ENCODE results near the gene GALNT2. TPM values are rescaled to one million over a fixed set of nuclear protein-coding genes. Genes with fewer than 3 reads are reported as not detected.

Gene GALNT2
- total and polyA plus RNA-seq, 2 of the 4 experiments (the other 2 are of a cell fraction) = 50.4 to 189 TPM

DNA sequence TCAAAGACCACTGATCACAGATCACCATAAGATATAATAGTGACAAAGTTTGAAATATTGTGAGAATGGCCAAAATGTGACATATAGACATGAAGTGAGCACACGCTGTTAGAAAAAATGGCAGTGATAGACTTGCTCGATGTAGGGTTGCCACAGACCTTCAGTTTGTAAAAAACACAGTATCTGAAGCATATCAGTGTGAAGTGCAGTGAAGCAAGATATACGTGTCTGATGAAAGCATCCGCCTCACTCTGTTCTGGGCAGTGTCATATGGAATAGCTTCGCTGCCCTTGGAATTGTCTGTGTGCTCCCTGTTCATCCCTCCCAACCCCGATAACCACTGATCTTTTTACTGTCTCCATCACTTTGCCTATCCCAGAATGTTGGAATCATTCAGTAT, 50.7 kb downstream of the GALNT2 start:
- DNase-seq (no peak), ATAC-seq (ENCODE audit: low read depth) (no peak)
- Histone ChIP-seq H2BK120ac (ENCODE audit: low read depth, low read length) (no peak overlapping the region), H3K27ac (ENCODE audit: insufficient read depth, low read length) (no peak overlapping the region), H3K14ac (replicated peaks; ENCODE audit: low read depth, low read length) (no peak overlapping the region), H4K20me1 (ENCODE audit: insufficient read depth, low read length) (peaks cover 48% of the 10 kb centered on the region), H3K9ac (ENCODE audit: low read depth, low read length) (no peak overlapping the region), H3K27me3 (ENCODE audit: control insufficient read depth, insufficient read depth, low read length) (no peaks in the 10 kb centered on the region), H2BK20ac (ENCODE audit: low read depth, low read length) (no peak overlapping the region), H3K79me1 (ENCODE audit: low read depth in 1 of 2, low read length in 2 of 2) (peaks cover 50 to 93% of the 10 kb centered on the region in 2 experiments), H3K18ac (ENCODE audit: low read depth, low read length) (no peak overlapping the region), H3K23ac (ENCODE audit: low read depth, low read length) (no peak overlapping the region), H3K4me2 (ENCODE audit: low read depth, low read length) (no peak overlapping the region), H3K4me3 (ENCODE audit: insufficient read depth, low read depth, low read length) (no peak overlapping the region), H3K4me1 (ENCODE audit: control insufficient read depth, insufficient read depth, low read length) (peaks cover 19% of the 10 kb centered on the region), H3K9me3 (ENCODE audit: control insufficient read depth, insufficient read depth, low read length) (no peaks in the 10 kb centered on the region), H2AFZ (replicated peaks; ENCODE audit: low read length, poor library complexity) (no peak overlapping the region), H2BK15ac (ENCODE audit: low read depth, low read length) (no peak overlapping the region), H3K56ac (ENCODE audit: extremely low read depth, insufficient read depth, low read length) (no peak overlapping the region), H3K9me1 (ENCODE audit: insufficient read depth, low read length) (peaks cover 35% of the 10 kb centered on the region), H4K8ac (ENCODE audit: low read depth in 2 of 2, low read length in 2 of 2) (no peak overlapping the region), H4K5ac (ENCODE audit: low read depth, low read length) (no peak overlapping the region), H2AK5ac (ENCODE audit: low read depth, low read length) (no peak overlapping the region), H4K91ac (ENCODE audit: insufficient read depth, low read depth, low read length) (no peak overlapping the region), H3K36me3 (ENCODE audit: control insufficient read depth, insufficient read depth, low read length) (peaks cover 9% of the 10 kb centered on the region), H2AK9ac (replicated peaks; ENCODE audit: low read depth, low read length, poor library complexity) (no peak overlapping the region), H3K4ac (ENCODE audit: low read depth, low read length) (no peak overlapping the region), H2BK5ac (ENCODE audit: low read depth, low read length, poor library complexity, severe bottlenecking) (no peak overlapping the region)
- BruUV-seq (replicated peaks) = no TSS peak
- intact Hi-C loops (cut with micrococcal nuclease) = no loop called here
- TF ChIP-seq CHD1 (IDR thresholded peaks at IDR 0.05; ENCODE audit: low read depth, low read length) (no peak), MXI1 (IDR thresholded peaks at IDR 0.05; ENCODE audit: borderline replicate concordance, low read depth, low read length) (no peak), ELK1 (IDR thresholded peaks at IDR 0.05; ENCODE audit: borderline replicate concordance, low read depth, low read length) (no peak), CEBPB (IDR thresholded peaks at IDR 0.05; ENCODE audit: low read depth, low read length) (no peak)
- POLR2A ChIA-PET (ENCODE audit: unreplicated experiment) = no interaction called here
- in situ Hi-C loops (cut with MboI; ENCODE audit: low sequenced_read_pairs) = no loop called here
- CTCF ChIA-PET = no interaction called here
- WGBS, 2 experiments (ENCODE audit: extremely low coverage in 2 of 2, insufficient read length in 1 of 2) = 100% methylated on average over 1 of the region's 6 CpGs; no CpG with 5 or more reads in 1 of the 2 experiments
- dilution Hi-C loops (cut with HindIII; ENCODE audit: low sequenced_read_pairs, unreplicated experiment) = no loop called here

Data from IMR-90 (cell line).